ENCODE results near the gene PARP14. TPM values are rescaled to one million over a fixed set of nuclear protein-coding genes. Genes with fewer than 3 reads are reported as not detected.

Gene PARP14
- total RNA-seq, 1 experiment from 2014 or later: 17.4 TPM

- Histone ChIP-seq H2BK120ac (ENCODE audit: low read depth, low read length, poor library complexity, severe bottlenecking) (no peak overlapping the region), H2BK12ac (ENCODE audit: insufficient read length, low read depth, low read length) (no peak overlapping the region), H3K4me1 (ENCODE audit: insufficient read depth, low read length) (no peaks in the 10 kb centered on the region), H4K20me1 (ENCODE audit: control insufficient read depth, insufficient read depth, insufficient read length) (no peaks in the 10 kb centered on the region), H3K23me2 (ENCODE audit: insufficient read length, low read depth, low read length, poor library complexity, severe bottlenecking) (no peaks in the 10 kb centered on the region), H3K9ac (ENCODE audit: extremely low read depth, insufficient read length, low read length) (no peak overlapping the region), H4K91ac (ENCODE audit: insufficient read length, low read depth, low read length) (no peak overlapping the region), H2AFZ (ENCODE audit: low read length) (no peak overlapping the region), H4K5ac (ENCODE audit: insufficient read length, low read depth, low read length) (no peak overlapping the region), H2BK15ac (ENCODE audit: low read depth, low read length) (no peak overlapping the region), H3K27ac (ENCODE audit: insufficient read length, low read depth, low read length) (no peak overlapping the region), H3K56ac (ENCODE audit: insufficient read length, low read depth, low read length) (no peak overlapping the region), H2BK5ac (ENCODE audit: insufficient read length, low read length) (no peak overlapping the region), H3K23ac (ENCODE audit: insufficient read length, low read depth, low read length) (no peak overlapping the region), H2BK20ac (ENCODE audit: low read depth, low read length, poor library complexity, severe bottlenecking) (no peak overlapping the region), H3K9me3 (ENCODE audit: control insufficient read depth, low read depth, low read length) (no peaks in the 10 kb centered on the region), H3K27me3 (ENCODE audit: insufficient read depth, low read length) (no peaks in the 10 kb centered on the region), H3K14ac (ENCODE audit: insufficient read depth, low read length) (no peak overlapping the region), H3K18ac (ENCODE audit: insufficient read length, low read depth, low read length) (no peak overlapping the region), H3K4me2 (ENCODE audit: insufficient read depth, insufficient read length, low read length) (no peak overlapping the region), H2AK5ac (ENCODE audit: insufficient read length, low read length) (no peak overlapping the region), H3K79me2 (ENCODE audit: insufficient read depth, low read length) (no peaks in the 10 kb centered on the region), H3T11ph (ENCODE audit: low read length) (no peak overlapping the region), H3K4ac (ENCODE audit: low read depth, low read length) (no peak overlapping the region), H3K79me1 (ENCODE audit: insufficient read depth, low read depth, low read length, poor library complexity, severe bottlenecking) (no peaks in the 10 kb centered on the region), H4K8ac (replicated peaks; ENCODE audit: insufficient read length, low read depth, low read length) (no peak overlapping the region)
- H3K36me3 Mint-ChIP-seq (ENCODE audit: insufficient read depth in 1 of 3, low read depth in 3 of 3): peaks cover 0 to 25% (median 5%) of the 10 kb centered on the region in 3 experiments; a peak in 3 of 7 replicates
- no peak overlapping the region for H3K27ac Mint-ChIP-seq
- H3K27me3 Mint-ChIP-seq (ENCODE audit: low read depth): no peaks in the 10 kb centered on the region
- H3K9me3 Mint-ChIP-seq: no peaks in the 10 kb centered on the region
- WGBS (ENCODE audit: extremely low coverage, insufficient read length, low lambda C conversion rate): no CpG with 5 or more reads among the region's 1 CpG
- no peaks in the 10 kb centered on the region for H3K4me1 Mint-ChIP-seq
- no peak overlapping the region for H3K4me3 Mint-ChIP-seq
- TF ChIP-seq CTCF (conservative IDR thresholded peaks at IDR 0.05): no peak
- no peak for DNase-seq
These were observed 9.5 kb downstream of the PARP14 start for GRCh38 chr3:122690096-122690495.
